Measurements from ENCODE around the gene GRIPAP1. TPM values are rescaled to one million over a fixed set of nuclear protein-coding genes. Genes with fewer than 3 reads are reported as not detected.
"Not testable (repeated sequence)": the region's sequence is repeated elsewhere in the genome, so short reads cannot be mapped to it uniquely, and the experiment has no call there.

GRIPAP1 gene
- total RNA-seq, 1 donor from 2014 or later: 63.6 TPM

GRCh38 chrX:48983081-48983480 lies 19.0 kb downstream of the GRIPAP1 start:
- H3K4me3 Mint-ChIP-seq (ENCODE audit: unreplicated experiment): no peak overlapping the region
- H3K27me3 Mint-ChIP-seq (ENCODE audit: unreplicated experiment): peaks cover 2% of the 10 kb centered on the region

GRCh38 chrX:48981178-48981577 lies 20.9 kb downstream of the GRIPAP1 start:
- Mint-ChIP-seq H3K27me3 (ENCODE audit: unreplicated experiment) (no peaks in the 10 kb centered on the region), H3K4me1 (ENCODE audit: unreplicated experiment) (no peaks in the 10 kb centered on the region), H3K27ac (ENCODE audit: unreplicated experiment) (no peak overlapping the region), H3K4me3 (ENCODE audit: unreplicated experiment) (no peak overlapping the region), H3K36me3 (ENCODE audit: low read depth, unreplicated experiment) (peaks cover 40% of the 10 kb centered on the region), H3K9me3 (ENCODE audit: unreplicated experiment) (no peaks in the 10 kb centered on the region)
- no peak for TF ChIP-seq CTCF (IDR thresholded peaks at IDR 0.05; ENCODE audit: unreplicated experiment)
- no peak for DNase-seq (ENCODE audit: low spot score)

More at GRCh38 chrX:48983081-48983480, 19.0 kb downstream of the GRIPAP1 start:
- Mint-ChIP-seq H3K27ac (ENCODE audit: unreplicated experiment) (no peak overlapping the region), H3K9me3 (ENCODE audit: unreplicated experiment) (no peaks in the 10 kb centered on the region), H3K36me3 (ENCODE audit: low read depth, unreplicated experiment) (peaks cover 40% of the 10 kb centered on the region), H3K4me1 (ENCODE audit: unreplicated experiment) (no peaks in the 10 kb centered on the region)
- no peak for DNase-seq (ENCODE audit: low spot score)
- no peak for TF ChIP-seq CTCF (IDR thresholded peaks at IDR 0.05; ENCODE audit: unreplicated experiment)

DNA sequence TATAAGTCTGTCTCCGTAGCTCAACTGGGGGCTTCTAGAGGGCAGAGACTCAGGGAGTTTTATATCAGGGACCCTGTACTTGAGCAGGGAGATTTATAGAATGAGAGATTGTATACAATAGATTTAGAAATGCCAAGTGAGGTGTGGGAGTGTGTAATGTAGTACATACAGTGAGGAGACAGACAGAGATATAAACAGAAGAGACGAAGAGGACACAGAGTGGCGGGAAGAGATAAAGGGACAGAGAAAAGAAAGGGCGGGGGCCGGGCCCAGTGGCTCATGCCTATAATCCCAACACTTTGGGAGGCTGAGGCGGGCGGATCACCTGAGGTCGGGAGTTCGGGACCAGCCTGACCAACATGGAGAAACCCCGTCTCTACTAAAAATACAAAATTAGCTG lies 21.7 kb downstream of the GRIPAP1 start:
- not testable (repeated sequence) for H3K4me1 Mint-ChIP-seq (ENCODE audit: unreplicated experiment); H3K27ac Mint-ChIP-seq (ENCODE audit: unreplicated experiment); DNase-seq (ENCODE audit: low spot score); H3K4me3 Mint-ChIP-seq (ENCODE audit: unreplicated experiment); H3K9me3 Mint-ChIP-seq (ENCODE audit: unreplicated experiment); H3K27me3 Mint-ChIP-seq (ENCODE audit: unreplicated experiment)
- peaks cover 39% of the 10 kb centered on the region for H3K36me3 Mint-ChIP-seq (ENCODE audit: low read depth, unreplicated experiment)

GRCh38 chrX:48978226-48978625 lies 23.8 kb downstream of the GRIPAP1 start:
- H3K9me3 Mint-ChIP-seq (ENCODE audit: unreplicated experiment): no peaks in the 10 kb centered on the region
- peaks cover 2% of the 10 kb centered on the region for H3K27me3 Mint-ChIP-seq (ENCODE audit: unreplicated experiment)
- DNase-seq (ENCODE audit: low spot score): no peak
- H3K4me1 Mint-ChIP-seq (ENCODE audit: unreplicated experiment): peaks cover 2% of the 10 kb centered on the region
- H3K4me3 Mint-ChIP-seq (ENCODE audit: unreplicated experiment): no peak overlapping the region
- no peak for TF ChIP-seq CTCF (IDR thresholded peaks at IDR 0.05; ENCODE audit: unreplicated experiment)
- H3K27ac Mint-ChIP-seq (ENCODE audit: unreplicated experiment): no peak overlapping the region
- H3K36me3 Mint-ChIP-seq (ENCODE audit: low read depth, unreplicated experiment): peaks cover 37% of the 10 kb centered on the region

DNA sequence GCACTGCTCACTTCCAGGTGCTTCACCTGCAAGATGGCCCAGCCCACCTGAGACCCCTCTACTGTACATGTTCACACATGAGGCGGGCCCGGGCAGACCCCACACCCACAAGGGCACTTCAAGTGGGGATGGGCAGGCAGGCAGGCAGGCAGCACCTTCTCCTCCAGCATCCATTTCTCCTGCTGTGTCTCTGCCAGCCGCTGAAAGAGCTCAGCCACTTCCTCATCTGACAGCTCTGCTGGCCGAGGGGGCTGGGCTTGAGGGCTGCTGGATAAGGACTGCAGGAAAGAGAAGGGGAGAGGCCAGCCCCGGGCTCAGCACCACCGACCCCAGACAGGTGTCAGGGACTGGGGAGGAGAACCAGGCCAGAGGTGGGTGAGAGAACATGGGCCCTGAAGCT lies 26.0 kb downstream of the GRIPAP1 start:
- Mint-ChIP-seq H3K27me3 (ENCODE audit: unreplicated experiment) (peaks cover 8% of the 10 kb centered on the region), H3K36me3 (ENCODE audit: low read depth, unreplicated experiment) (peaks cover 37% of the 10 kb centered on the region), H3K27ac (ENCODE audit: unreplicated experiment) (no peak overlapping the region), H3K4me3 (ENCODE audit: unreplicated experiment) (no peak overlapping the region), H3K4me1 (ENCODE audit: unreplicated experiment) (peaks cover 5% of the 10 kb centered on the region), H3K9me3 (ENCODE audit: unreplicated experiment) (no peaks in the 10 kb centered on the region)
- DNase-seq (ENCODE audit: low spot score): no peak
- TF ChIP-seq CTCF (IDR thresholded peaks at IDR 0.05; ENCODE audit: unreplicated experiment): no peak

DNA sequence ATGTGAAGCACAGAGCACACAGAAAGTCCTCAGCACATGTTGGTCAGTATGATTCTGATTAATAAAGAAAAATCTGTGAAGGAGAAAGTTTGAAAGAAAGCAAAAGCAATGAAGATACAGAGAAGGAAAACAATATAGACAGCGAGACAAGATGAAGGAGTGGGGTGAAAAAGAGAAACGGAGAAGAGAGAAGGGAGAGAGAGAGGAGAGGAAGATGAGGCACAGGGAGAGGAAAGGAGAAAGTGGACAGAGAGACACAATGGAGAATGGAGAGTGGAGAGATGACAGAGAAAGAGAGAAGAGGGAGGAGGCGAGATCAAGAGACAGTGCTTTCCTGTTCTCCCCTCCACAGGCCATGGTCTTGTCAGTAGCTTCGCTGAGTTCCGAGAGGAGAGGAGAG lies 26.5 kb downstream of the GRIPAP1 start:
- Mint-ChIP-seq H3K4me3 (ENCODE audit: unreplicated experiment) (peak overlapping the region; percentile 13), H3K27me3 (ENCODE audit: unreplicated experiment) (peaks cover 8% of the 10 kb centered on the region), H3K27ac (ENCODE audit: unreplicated experiment) (peak overlapping the region; percentile 28), H3K4me1 (ENCODE audit: unreplicated experiment) (peaks cover 5% of the 10 kb centered on the region), H3K36me3 (ENCODE audit: low read depth, unreplicated experiment) (peaks cover 33% of the 10 kb centered on the region), H3K9me3 (ENCODE audit: unreplicated experiment) (no peaks in the 10 kb centered on the region)
- no peak for TF ChIP-seq CTCF (IDR thresholded peaks at IDR 0.05; ENCODE audit: unreplicated experiment)
- no peak for DNase-seq (ENCODE audit: low spot score)

Measured in endothelial cell (in vitro differentiated cells).